ENCODE measurements around the gene HNRNPA3. TPM values are rescaled to one million over a fixed set of nuclear protein-coding genes. Genes with fewer than 3 reads are reported as not detected.
A peak's percentile ranks its signal among the peaks of the same experiment; 100 is the strongest.

HNRNPA3 gene
- total and polyA plus RNA-seq, 8 donors, result 22.6 to 187 (median 95.2) TPM

DNA sequence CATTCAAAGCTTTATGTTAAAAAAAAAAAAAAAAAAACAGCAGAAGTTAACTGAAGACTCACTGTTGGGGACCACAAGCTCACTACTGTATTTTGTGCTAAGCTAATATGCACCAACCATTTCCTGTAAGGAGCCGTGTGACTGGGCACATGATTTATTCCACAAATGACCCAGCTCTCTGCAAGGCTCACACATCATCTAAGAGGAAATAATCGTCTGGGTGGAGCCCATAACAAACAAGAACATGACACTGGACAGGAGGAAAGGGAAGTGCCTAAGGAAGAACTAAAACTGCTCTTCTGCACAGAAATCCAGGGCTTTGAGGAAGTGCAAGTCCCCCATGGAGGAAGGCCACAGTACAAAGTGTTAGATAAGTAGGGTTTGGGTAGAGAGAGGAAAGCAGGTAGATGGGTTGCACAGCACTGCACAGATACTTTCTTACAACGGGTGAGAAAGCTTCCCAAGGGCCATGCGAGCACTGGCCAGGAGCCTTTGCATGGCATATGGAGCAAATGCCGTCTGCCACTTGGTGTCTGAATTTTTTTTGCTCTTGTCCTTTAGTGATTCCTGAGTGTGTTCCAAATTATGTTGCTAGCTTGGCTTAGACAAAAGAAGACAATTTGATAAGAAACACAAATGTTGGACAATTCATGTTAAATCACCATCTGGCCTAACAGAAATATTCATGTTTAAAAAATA lies 27.5 kb downstream of the HNRNPA3 start:
- H3K27me3 ChIP-seq, result no peaks in the 10 kb centered on the region
- no peak for TF ChIP-seq POLR2A (IDR thresholded peaks at IDR 0.05)
- peak in 2 of 3 donors; percentile 50 to 77 for TF ChIP-seq POLR2AphosphoS5 (IDR thresholded peaks at IDR 0.05)

DNA sequence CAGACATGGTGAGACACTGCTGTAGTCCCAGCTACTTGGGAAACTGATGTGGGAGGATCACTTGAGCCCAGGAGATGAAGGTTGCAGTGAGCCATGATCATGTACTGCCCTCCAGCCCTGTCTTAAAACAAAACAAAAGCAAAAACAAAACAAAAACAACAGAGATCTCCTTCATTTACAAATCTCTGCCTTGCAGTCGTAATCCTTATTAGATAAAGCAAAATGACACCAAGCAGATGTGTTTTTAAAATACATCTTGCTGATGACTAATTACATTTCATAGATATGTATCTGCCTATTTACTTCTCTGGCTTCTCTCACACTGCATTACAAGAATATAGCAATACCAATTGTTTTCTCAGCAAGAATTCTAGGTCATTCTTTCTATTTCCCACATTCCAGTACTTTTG lies 29.1 kb downstream of the HNRNPA3 start:
- WGBS, 5 donors, result 23 to 59% (median 31%) methylated on average over 1 of the region's 1 CpG
- intact Hi-C loops (cut with DNase I; ENCODE audit: low total_unique reads), result no loop called here
- peaks cover 90 to 100% (median 100%) of the 10 kb centered on the region in 4 donors for H3K4me1 ChIP-seq

More for the DNA sequence above, 27.5 kb downstream of the HNRNPA3 start:
- 22 to 28% (median 26%) methylated on average over 5 of the region's 5 CpGs for WGBS, 5 donors
- peak; percentile 40 to 86 for DNase-seq
- Histone ChIP-seq H3K4me3 (peak overlapping the region in 1 of 4 donors; percentile 31), H3K36me3 (peaks cover 0 to 9% (median 5%) of the 10 kb centered on the region in 4 donors), H3K9me3 (no peaks in the 10 kb centered on the region), H3K27ac (peak overlapping the region; percentile 53 to 94 (median 85)), H3K4me1 (peaks cover 75 to 100% (median 94%) of the 10 kb centered on the region in 4 donors)
- intact Hi-C loops (cut with DNase I; ENCODE audit: low total_unique reads), result no loop called here

DNA sequence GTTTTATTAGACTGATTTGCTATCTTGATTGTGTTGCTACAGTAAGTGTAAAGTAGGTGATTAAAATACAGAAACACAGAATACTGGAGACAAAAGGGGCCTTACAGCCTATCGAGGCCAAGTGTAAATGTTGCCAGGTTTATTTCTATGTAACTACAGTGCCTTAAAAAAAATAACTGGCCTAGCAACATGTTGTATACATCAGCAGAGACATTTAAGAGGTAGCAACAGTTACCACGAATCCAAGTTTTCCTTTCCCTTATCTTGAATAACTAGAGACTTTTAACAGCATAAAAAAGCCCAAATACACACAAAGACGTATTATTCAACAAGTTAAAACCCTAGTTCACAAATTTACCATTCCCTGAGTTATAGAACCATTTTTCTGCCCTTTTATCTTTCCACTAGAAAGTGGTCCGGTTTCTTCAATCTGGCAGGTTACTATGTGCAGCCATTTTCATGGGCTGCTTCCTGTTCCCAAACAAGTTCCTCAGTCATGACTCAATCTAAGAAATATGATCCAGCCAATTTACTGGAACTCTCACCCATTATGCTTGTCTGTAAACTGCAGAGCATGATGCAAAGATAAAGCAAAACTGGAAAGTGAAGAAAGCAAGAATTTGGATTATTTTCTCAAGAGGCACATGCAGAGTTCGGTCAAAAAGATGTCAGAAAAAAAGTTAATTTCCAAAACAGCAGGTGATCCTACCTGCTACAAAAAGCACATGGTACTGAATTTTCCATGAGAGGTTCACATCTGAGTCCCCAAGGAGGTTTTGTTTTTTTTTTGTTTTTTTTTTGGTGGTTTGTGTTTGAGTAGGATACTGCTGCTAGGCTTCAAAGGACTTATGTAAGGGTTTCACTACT lies 29.8 kb downstream of the HNRNPA3 start:
- H3K36me3 ChIP-seq, result peaks cover 0 to 4% (median 0%) of the 10 kb centered on the region in 4 donors
- intact Hi-C loops (cut with DNase I; ENCODE audit: low total_unique reads), result no loop called here
- DNase-seq, result peak in 1 of 2 donors; percentile 91
- TF ChIP-seq POLR2AphosphoS5 (IDR thresholded peaks at IDR 0.05), result peak; percentile 61 to 89 (median 81)
- TF ChIP-seq, protein P1, sequence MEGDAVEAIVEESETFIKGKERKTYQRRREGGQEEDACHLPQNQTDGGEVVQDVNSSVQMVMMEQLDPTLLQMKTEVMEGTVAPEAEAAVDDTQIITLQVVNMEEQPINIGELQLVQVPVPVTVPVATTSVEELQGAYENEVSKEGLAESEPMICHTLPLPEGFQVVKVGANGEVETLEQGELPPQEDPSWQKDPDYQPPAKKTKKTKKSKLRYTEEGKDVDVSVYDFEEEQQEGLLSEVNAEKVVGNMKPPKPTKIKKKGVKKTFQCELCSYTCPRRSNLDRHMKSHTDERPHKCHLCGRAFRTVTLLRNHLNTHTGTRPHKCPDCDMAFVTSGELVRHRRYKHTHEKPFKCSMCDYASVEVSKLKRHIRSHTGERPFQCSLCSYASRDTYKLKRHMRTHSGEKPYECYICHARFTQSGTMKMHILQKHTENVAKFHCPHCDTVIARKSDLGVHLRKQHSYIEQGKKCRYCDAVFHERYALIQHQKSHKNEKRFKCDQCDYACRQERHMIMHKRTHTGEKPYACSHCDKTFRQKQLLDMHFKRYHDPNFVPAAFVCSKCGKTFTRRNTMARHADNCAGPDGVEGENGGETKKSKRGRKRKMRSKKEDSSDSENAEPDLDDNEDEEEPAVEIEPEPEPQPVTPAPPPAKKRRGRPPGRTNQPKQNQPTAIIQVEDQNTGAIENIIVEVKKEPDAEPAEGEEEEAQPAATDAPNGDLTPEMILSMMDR (IDR thresholded peaks at IDR 0.05), result no peak
- H3K27ac ChIP-seq, result peak overlapping the region in 4 of 5 donors; percentile 77 to 94 (median 86)
- no peaks in the 10 kb centered on the region for H3K27me3 ChIP-seq
- H3K9me3 ChIP-seq, result no peaks in the 10 kb centered on the region
- peaks cover 84 to 100% (median 98%) of the 10 kb centered on the region in 4 donors for H3K4me1 ChIP-seq
- WGBS, 5 donors, result 10 to 17% (median 15%) methylated on average over 5 of the region's 5 CpGs
- H3K4me3 ChIP-seq, result peak overlapping the region in 2 of 4 donors; percentile 13 to 24

More for the DNA sequence above, 29.1 kb downstream of the HNRNPA3 start:
- no peaks in the 10 kb centered on the region for H3K9me3 ChIP-seq
- peak overlapping the region; percentile 69 to 94 (median 85) for H3K27ac ChIP-seq
- H3K4me3 ChIP-seq, result peak overlapping the region in 2 of 4 donors; percentile 13 to 24
- no peak for DNase-seq
- H3K36me3 ChIP-seq, result peaks cover 0 to 4% (median 2%) of the 10 kb centered on the region in 4 donors
- no peak for TF ChIP-seq POLR2A (IDR thresholded peaks at IDR 0.05)
- TF ChIP-seq EP300 (IDR thresholded peaks at IDR 0.05), result no peak
- TF ChIP-seq POLR2AphosphoS5 (IDR thresholded peaks at IDR 0.05), result no peak
- TF ChIP-seq, protein P1 (IDR thresholded peaks at IDR 0.05), result no peak
- no peaks in the 10 kb centered on the region for H3K27me3 ChIP-seq

DNA sequence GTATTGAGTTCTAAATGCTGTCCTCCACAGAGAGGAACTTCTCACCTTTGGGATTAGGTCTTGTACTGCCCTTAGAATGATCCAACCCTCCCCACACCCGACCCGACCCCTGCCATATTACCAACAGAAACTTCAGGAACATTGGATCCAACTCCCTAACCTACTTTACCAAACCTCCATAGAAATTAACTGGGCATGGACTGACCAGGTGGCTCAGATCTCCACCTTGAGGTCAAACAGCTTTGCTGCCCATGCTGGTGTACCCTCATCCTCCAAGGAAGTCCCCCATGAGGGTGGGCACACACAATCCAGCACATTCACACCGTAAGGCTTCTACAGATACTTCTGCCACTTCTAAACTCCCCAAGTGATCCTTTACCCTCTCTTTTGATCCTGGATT lies 30.5 kb downstream of the HNRNPA3 start:
- no peaks in the 10 kb centered on the region for H3K27me3 ChIP-seq
- peaks cover 0 to 4% (median 0%) of the 10 kb centered on the region in 4 donors for H3K36me3 ChIP-seq
- TF ChIP-seq EP300 (IDR thresholded peaks at IDR 0.05) (no peak), POLR2A (IDR thresholded peaks at IDR 0.05) (no peak), POLR2AphosphoS5 (IDR thresholded peaks at IDR 0.05) (no peak)
- TF ChIP-seq, protein P1 (IDR thresholded peaks at IDR 0.05), result no peak
- no peaks in the 10 kb centered on the region for H3K9me3 ChIP-seq
- intact Hi-C loops (cut with DNase I; ENCODE audit: low total_unique reads), result no loop called here
- H3K4me3 ChIP-seq, result peak overlapping the region in 1 of 4 donors; percentile 24
- peak overlapping the region; percentile 67 to 94 (median 85) for H3K27ac ChIP-seq
- WGBS, 5 donors, result 61 to 87% (median 74%) methylated on average over 3 of the region's 3 CpGs
- H3K4me1 ChIP-seq, result peaks cover 82 to 100% (median 98%) of the 10 kb centered on the region in 4 donors
- no peak for DNase-seq
